Endothelial cell (in vitro differentiated cells): Measurements from ENCODE around the gene MOV10L1. TPM values are rescaled to one million over a fixed set of nuclear protein-coding genes. Genes with fewer than 3 reads are reported as not detected.
"Not testable (repeated sequence)": the region's sequence is repeated elsewhere in the genome, so short reads cannot be mapped to it uniquely, and the experiment has no call there.

ENCODE experiments used
- DNase-seq: peaks from one replicate; pipeline ENCODE4 v3.0.0; 2021; ENCODE audit warnings: low spot score
- H3K27ac Mint-ChIP-seq: one replicate; pipeline ENCODE4 v1.8.0; 2021; ENCODE audit warnings: mixed read lengths, inconsistent platforms; ENCODE audit not compliant: unreplicated experiment
- H3K27me3 Mint-ChIP-seq: one replicate; pipeline ENCODE4 v1.8.0; 2021; ENCODE audit warnings: mild to moderate bottlenecking, moderate library complexity, mixed read lengths, inconsistent platforms; ENCODE audit not compliant: unreplicated experiment
- H3K36me3 Mint-ChIP-seq: one replicate; pipeline ENCODE4 v1.8.0; 2021; ENCODE audit warnings: mild to moderate bottlenecking, low read depth, mixed read lengths, inconsistent platforms; ENCODE audit not compliant: unreplicated experiment
- H3K4me1 Mint-ChIP-seq: one replicate; pipeline ENCODE4 v1.8.0; 2021; ENCODE audit warnings: mild to moderate bottlenecking, mixed read lengths, inconsistent platforms; ENCODE audit not compliant: unreplicated experiment
- H3K4me3 Mint-ChIP-seq: one replicate; pipeline ENCODE4 v1.8.0; 2021; ENCODE audit warnings: mild to moderate bottlenecking, mixed read lengths, inconsistent platforms; ENCODE audit not compliant: unreplicated experiment
- H3K9me3 Mint-ChIP-seq: one replicate; pipeline ENCODE4 v1.8.0; 2021; ENCODE audit warnings: mixed read lengths, inconsistent platforms; ENCODE audit not compliant: unreplicated experiment
- total RNA-seq: library from RNA; stranded (reverse); fragmentation: NEBNext Ultra II Directional; extraction: Animal tissue kit (Norgen Biotek cat#: 25700); gene quantifications from one replicate; pipeline ENCODE4 v1.2.1, GENCODE V29; 2021; ENCODE audit not compliant: unreplicated experiment
- TF ChIP-seq, protein P1 (sequence below): fragments of 200-600 bp; sonication (generic); IDR thresholded peaks from one replicate; pipeline ENCODE4 v1.5.0; 2021; ENCODE audit warnings: antibody characterized with exemption; ENCODE audit not compliant: unreplicated experiment

Gene MOV10L1
- total RNA-seq, 1 donor from 2014 or later, result not detected

DNA sequence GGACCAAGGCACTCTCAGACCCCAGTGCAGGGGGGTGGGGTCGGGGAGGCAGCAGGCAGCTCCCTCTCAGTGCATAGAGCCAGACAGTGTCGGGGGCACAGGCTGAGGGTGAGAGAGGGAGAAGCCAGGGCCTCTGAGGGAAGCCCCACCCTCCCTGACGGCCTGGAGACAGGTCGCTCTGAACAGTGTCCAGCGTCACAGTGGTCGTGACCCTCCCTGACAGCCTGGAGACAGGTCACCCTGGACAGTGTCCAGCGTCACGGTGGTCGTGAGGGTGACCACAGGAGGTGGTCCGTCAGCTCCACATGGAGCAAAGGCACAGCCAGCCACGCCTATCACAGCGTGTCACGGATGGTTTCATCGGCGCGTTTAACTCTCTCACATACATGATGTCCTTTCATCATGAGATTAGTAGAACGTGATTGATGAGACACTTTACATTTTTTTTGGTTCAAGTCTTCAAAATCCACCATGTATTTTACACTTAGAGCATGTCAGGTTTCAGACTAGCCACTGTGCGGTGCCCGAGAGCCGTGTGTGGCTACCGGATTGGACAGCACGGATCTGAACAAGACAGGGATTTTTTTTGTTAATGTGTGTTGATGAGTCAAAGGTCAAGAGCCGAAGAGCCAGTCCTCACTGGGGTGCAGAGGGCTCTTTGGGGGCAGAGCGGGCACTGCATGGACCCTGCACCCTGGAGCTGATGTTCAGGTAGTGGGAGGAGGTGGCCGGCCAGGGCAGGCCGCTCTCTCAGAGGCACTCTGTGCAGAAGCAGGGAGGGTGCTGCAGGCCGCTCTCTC, 56.8 kb downstream of the MOV10L1 start:
- H3K27me3 Mint-ChIP-seq, result peaks cover 3% of the 10 kb centered on the region
- no peaks in the 10 kb centered on the region for H3K36me3 Mint-ChIP-seq
- H3K9me3 Mint-ChIP-seq, result no peaks in the 10 kb centered on the region
- no peak for DNase-seq
- H3K4me1 Mint-ChIP-seq, result peaks cover 2% of the 10 kb centered on the region
- H3K27ac Mint-ChIP-seq, result no peak overlapping the region
- H3K4me3 Mint-ChIP-seq, result no peak overlapping the region
- TF ChIP-seq, protein P1, sequence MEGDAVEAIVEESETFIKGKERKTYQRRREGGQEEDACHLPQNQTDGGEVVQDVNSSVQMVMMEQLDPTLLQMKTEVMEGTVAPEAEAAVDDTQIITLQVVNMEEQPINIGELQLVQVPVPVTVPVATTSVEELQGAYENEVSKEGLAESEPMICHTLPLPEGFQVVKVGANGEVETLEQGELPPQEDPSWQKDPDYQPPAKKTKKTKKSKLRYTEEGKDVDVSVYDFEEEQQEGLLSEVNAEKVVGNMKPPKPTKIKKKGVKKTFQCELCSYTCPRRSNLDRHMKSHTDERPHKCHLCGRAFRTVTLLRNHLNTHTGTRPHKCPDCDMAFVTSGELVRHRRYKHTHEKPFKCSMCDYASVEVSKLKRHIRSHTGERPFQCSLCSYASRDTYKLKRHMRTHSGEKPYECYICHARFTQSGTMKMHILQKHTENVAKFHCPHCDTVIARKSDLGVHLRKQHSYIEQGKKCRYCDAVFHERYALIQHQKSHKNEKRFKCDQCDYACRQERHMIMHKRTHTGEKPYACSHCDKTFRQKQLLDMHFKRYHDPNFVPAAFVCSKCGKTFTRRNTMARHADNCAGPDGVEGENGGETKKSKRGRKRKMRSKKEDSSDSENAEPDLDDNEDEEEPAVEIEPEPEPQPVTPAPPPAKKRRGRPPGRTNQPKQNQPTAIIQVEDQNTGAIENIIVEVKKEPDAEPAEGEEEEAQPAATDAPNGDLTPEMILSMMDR, result no peak

DNA sequence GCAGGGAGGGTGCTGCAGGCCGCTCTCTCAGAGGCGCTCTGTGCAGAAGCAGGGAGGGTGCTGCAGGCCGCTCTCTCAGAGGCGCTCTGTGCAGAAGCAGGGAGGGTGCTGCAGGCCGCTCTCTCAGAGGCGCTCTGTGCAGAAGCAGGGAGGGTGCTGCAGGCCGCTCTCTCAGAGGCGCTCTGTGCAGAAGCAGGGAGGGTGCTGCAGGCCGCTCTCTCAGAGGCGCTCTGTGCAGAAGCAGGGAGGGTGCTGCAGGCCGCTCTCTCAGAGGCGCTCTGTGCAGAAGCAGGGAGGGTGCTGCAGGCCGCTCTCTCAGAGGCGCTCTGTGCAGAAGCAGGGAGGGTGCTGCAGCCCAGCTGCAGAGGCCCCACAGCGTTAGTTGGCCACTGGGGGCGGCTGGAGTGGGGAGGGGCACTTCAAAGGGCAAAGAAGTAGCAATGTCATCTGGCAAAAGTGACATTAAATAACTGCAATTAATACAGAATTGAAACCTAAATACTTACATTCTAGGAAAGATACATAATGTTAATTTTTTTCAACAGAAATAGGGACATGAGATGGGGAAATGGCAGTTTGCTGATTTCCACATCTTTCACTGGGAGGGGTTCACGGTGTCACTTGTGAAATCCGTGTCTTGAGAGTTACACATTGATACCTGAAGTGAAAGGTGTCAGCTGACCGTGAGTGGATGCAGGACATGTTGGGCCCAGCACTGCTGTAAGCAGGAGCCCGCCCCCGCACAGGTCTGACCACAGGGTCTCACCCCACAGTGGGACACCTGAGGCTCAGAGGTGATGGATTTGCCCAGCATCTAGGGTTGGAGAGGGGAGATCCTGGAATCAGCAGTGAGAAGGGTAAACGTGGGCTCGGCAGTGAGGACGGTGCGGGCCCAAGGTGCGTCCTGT, 57.7 kb downstream of the MOV10L1 start:
- not testable (repeated sequence) for H3K27me3 Mint-ChIP-seq, DNase-seq

DNA sequence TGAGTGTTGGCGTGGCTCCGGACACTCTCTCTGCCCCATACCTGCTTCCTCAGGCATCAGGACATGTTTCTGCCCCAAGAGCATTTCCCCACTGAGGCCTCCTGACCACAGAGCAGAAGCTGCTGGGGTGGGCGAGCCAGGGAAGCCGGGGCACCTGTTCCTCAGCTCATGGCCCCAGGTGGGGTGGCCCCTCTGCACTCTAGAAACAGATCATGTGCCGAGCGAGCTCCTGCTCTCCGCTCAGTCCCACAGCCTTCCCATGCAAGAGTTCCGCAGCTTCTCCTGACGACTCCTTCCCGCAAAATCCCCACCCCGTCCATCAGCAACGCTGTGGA, 58.3 kb downstream of the MOV10L1 start:
- Mint-ChIP-seq H3K4me3 (no peak overlapping the region), H3K27ac (no peak overlapping the region), H3K4me1 (no peaks in the 10 kb centered on the region), H3K36me3 (no peaks in the 10 kb centered on the region), H3K9me3 (no peaks in the 10 kb centered on the region), H3K27me3 (peaks cover 4% of the 10 kb centered on the region)
- TF ChIP-seq, protein P1, result no peak
- DNase-seq, result no peak

More for the DNA sequence above, 57.7 kb downstream of the MOV10L1 start:
- not testable (repeated sequence) for H3K4me3 Mint-ChIP-seq, H3K36me3 Mint-ChIP-seq, H3K27ac Mint-ChIP-seq, H3K4me1 Mint-ChIP-seq, H3K9me3 Mint-ChIP-seq

DNA sequence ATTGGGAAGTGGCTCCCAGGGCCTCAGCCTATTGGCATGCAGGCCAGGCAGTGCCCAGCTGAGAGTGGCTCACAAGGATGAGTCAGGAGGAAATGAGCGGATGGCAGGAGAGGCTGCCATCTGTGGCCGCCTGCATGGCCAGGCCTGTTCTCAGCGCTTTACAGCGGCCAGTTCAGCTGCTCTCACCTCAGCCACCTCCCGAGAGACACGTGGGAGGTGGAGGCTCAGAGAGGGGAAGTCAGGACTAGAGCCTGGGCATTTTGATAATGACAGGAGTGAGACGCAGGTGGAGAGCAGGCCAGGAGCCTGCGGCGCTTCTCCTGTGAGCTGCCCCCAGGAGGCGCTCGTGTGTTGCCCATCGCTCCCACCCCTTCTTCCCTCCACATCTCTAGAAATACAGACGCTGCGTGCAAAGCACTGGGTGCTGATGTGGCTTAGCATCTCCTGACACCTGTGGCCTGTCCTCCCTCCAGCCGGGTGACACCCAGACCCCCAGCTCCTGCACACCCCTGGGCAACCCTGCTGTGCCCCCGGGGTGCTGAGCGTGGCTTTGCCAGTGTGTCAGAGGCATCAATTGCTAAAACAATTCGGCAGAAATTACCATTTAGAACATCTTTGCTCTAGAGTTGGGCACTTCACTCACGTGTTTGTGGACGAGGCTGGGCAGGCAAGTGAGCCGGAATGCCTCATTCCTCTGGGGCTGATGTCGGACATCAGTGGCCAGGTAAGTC, 59.4 kb downstream of the MOV10L1 start:
- Mint-ChIP-seq H3K4me1 (no peaks in the 10 kb centered on the region), H3K9me3 (no peaks in the 10 kb centered on the region), H3K36me3 (no peaks in the 10 kb centered on the region), H3K27ac (no peak overlapping the region), H3K4me3 (no peak overlapping the region), H3K27me3 (peaks cover 4% of the 10 kb centered on the region)
- DNase-seq, result peak; percentile 67
- TF ChIP-seq, protein P1, result peak; percentile 60
